K562 (cell line): ENCODE results near the gene MAML3.

Source experiments
- ATF7 ChIP-seq: fragments of 450-650 bp; IDR thresholded peaks from 2 replicates; pipeline ENCODE4 v1.7.1; 2014; ENCODE audit warnings: mild to moderate bottlenecking, moderate library complexity
- BACH1 ChIP-seq: fragments of 200-800 bp; sonication (Bioruptor generic); IDR thresholded peaks from 2 replicates; pipeline ENCODE4 v1.6.1; 2016; ENCODE audit warnings: missing genetic modification characterization, missing compliant biosample characterization
- BDP1 ChIP-seq: IDR thresholded peaks from 3 replicates; pipeline ENCODE4 v1.6.1; 2011; ENCODE audit not compliant: insufficient read length, insufficient read depth
- ELF1 ChIP-seq: fragments of 200-800 bp; sonication (Bioruptor generic); IDR thresholded peaks from 2 replicates; pipeline ENCODE4 v1.6.1; 2016; ENCODE audit warnings: missing genetic modification characterization, missing compliant biosample characterization
- KAT7 ChIP-seq: sonication (generic); formaldehyde crosslinking; IDR thresholded peaks from 2 replicates; pipeline ENCODE4 v1.8.0; 2022; ENCODE audit warnings: missing genetic modification reagents, mild to moderate bottlenecking, borderline replicate concordance
- POLR2A ChIP-seq: fragments of 450-650 bp; conservative IDR thresholded peaks from 2 replicates; pipeline ENCODE4 v1.6.1; 2016
- POLR2AphosphoS5 ChIP-seq: IDR thresholded peaks from 2 replicates; pipeline ENCODE4 v1.6.1; 2011; ENCODE audit warnings: mild to moderate bottlenecking, low read depth, low read length, moderate library complexity; ENCODE audit not compliant: control insufficient read depth, insufficient read depth
- POLR2G ChIP-seq: fragments of 200-400 bp; formaldehyde crosslinking; IDR thresholded peaks from 2 replicates; pipeline ENCODE4 v1.6.1; 2017; ENCODE audit warnings: low read depth, mild to moderate bottlenecking, antibody characterized with exemption, low read length, moderate library complexity
- SMC3 ChIP-seq: conservative IDR thresholded peaks from 2 replicates; pipeline ENCODE4 v1.6.1; 2011; ENCODE audit warnings: low read depth, low read length, improper control_type of control experiment; ENCODE audit not compliant: insufficient read depth
- ZNF76 ChIP-seq: fragments of 250-450 bp; sonication (Bioruptor Pico); IDR thresholded peaks from 2 replicates; pipeline ENCODE4 v1.4.0; 2020; ENCODE audit warnings: mild to moderate bottlenecking, moderate library complexity, borderline replicate concordance
- TF ChIP-seq, protein P1 (sequence below): sonication (generic); formaldehyde crosslinking; IDR thresholded peaks from 2 replicates; pipeline ENCODE4 v1.8.0; 2022; ENCODE audit warnings: mild to moderate bottlenecking, missing genetic modification reagents
- TF ChIP-seq, protein P2 (sequence below), 3 experiments: IDR thresholded peaks in 2 of 3; conservative IDR thresholded peaks in 1 of 3; 2 replicates each; pipeline ENCODE4 v1.5.1; 2011 to 2012; ENCODE audit warnings: low read length in 3 of 3, mild to moderate bottlenecking in 3 of 3, control low read depth in 2 of 3, improper control_type of control experiment in 1 of 3, inconsistent platforms in 1 of 3, low read depth in 1 of 3, mixed read lengths in 1 of 3, moderate library complexity in 1 of 3; ENCODE audit not compliant: insufficient read depth in 2 of 3
- TF ChIP-seq, protein P3 (sequence below): sonication (generic); formaldehyde crosslinking; IDR thresholded peaks from 2 replicates; pipeline ENCODE4 v1.8.1; 2022; ENCODE audit warnings: missing genetic modification reagents
- TF ChIP-seq, protein P4 (sequence below), 2 experiments: fragments of 450-650 bp; conservative IDR thresholded peaks; 2 replicates each; pipeline ENCODE4 v1.6.1; 2017; ENCODE audit warnings: mild to moderate bottlenecking in 2 of 2, moderate library complexity in 2 of 2

DNA sequence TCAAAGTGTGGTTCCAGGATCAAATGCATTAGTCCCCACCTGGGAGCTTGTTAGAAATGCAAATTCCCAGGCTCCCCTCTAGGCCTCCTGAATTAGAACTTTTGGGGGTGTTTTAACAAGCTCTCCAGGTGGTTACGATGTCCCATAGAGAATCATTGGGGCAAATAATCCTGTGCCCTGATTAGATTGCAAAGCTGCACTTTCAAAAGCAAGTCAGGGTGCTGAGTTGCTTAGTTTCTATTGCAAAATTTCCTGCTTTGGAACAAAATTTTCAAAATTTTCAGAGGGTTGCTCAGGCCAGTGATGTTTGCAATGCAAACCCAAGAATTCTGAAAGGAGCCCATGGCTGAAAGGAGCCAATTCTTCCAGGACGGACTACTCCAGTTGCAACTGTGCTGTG is 417.3 kb downstream of the MAML3 start:
- no peak for TF ChIP-seq KAT7 (CRISPR knock-in tag)
- no peak for TF ChIP-seq POLR2AphosphoS5
- TF ChIP-seq POLR2G: no peak
- TF ChIP-seq BDP1: no peak
- TF ChIP-seq, protein P1, sequence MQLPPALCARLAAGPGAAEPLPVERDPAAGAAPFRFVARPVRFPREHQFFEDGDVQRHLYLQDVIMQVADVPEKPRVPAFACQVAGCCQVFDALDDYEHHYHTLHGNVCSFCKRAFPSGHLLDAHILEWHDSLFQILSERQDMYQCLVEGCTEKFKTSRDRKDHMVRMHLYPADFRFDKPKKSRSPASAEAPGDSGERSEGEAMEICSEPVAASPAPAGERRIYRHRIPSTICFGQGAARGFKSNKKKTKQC (CRISPR knock-in tag): no peak
- TF ChIP-seq ELF1 (tag): no peak
- no peak for TF ChIP-seq BACH1
- TF ChIP-seq, protein P2, sequence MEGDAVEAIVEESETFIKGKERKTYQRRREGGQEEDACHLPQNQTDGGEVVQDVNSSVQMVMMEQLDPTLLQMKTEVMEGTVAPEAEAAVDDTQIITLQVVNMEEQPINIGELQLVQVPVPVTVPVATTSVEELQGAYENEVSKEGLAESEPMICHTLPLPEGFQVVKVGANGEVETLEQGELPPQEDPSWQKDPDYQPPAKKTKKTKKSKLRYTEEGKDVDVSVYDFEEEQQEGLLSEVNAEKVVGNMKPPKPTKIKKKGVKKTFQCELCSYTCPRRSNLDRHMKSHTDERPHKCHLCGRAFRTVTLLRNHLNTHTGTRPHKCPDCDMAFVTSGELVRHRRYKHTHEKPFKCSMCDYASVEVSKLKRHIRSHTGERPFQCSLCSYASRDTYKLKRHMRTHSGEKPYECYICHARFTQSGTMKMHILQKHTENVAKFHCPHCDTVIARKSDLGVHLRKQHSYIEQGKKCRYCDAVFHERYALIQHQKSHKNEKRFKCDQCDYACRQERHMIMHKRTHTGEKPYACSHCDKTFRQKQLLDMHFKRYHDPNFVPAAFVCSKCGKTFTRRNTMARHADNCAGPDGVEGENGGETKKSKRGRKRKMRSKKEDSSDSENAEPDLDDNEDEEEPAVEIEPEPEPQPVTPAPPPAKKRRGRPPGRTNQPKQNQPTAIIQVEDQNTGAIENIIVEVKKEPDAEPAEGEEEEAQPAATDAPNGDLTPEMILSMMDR (IDR thresholded peaks at IDR 0.05 in 2 of 3, conservative IDR thresholded peaks at IDR 0.05 in 1 of 3; ENCODE audit: insufficient read depth in 2 of 3, low read depth in 1 of 3, low read length in 3 of 3): no peak
- no peak for TF ChIP-seq ATF7
- TF ChIP-seq, protein P3, sequence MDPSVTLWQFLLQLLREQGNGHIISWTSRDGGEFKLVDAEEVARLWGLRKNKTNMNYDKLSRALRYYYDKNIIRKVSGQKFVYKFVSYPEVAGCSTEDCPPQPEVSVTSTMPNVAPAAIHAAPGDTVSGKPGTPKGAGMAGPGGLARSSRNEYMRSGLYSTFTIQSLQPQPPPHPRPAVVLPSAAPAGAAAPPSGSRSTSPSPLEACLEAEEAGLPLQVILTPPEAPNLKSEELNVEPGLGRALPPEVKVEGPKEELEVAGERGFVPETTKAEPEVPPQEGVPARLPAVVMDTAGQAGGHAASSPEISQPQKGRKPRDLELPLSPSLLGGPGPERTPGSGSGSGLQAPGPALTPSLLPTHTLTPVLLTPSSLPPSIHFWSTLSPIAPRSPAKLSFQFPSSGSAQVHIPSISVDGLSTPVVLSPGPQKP (CRISPR knock-in tag): no peak
- no peak for TF ChIP-seq POLR2A
- no peak for TF ChIP-seq SMC3
- TF ChIP-seq, protein P4, sequence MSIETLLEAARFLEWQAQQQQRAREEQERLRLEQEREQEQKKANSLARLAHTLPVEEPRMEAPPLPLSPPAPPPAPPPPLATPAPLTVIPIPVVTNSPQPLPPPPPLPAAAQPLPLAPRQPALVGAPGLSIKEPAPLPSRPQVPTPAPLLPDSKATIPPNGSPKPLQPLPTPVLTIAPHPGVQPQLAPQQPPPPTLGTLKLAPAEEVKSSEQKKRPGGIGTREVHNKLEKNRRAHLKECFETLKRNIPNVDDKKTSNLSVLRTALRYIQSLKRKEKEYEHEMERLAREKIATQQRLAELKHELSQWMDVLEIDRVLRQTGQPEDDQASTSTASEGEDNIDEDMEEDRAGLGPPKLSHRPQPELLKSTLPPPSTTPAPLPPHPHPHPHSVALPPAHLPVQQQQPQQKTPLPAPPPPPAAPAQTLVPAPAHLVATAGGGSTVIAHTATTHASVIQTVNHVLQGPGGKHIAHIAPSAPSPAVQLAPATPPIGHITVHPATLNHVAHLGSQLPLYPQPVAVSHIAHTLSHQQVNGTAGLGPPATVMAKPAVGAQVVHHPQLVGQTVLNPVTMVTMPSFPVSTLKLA (conservative IDR thresholded peaks at IDR 0.05): no peak
- no peak for TF ChIP-seq ZNF76 (CRISPR knock-in tag)
